Prostate gland (tissue), 2 donors: Measurements from ENCODE around the gene SGCA. TPM values are rescaled to one million over a fixed set of nuclear protein-coding genes. Genes with fewer than 3 reads are reported as not detected.

ENCODE experiments used
- DNase-seq: peaks from one replicate; pipeline ENCODE4 v3.0.0-alpha.2; 2019; ENCODE audit warnings: low spot score
- H3K27ac ChIP-seq, 2 donors: fragments of 200-600 bp; sonication (generic); 2 replicates each; pipeline ENCODE4 v1.5.1; 2017 to 2019
- H3K27me3 ChIP-seq: fragments of 200-600 bp; sonication (generic); replicated peaks from 2 replicates; pipeline ENCODE4 v1.5.1; 2019; ENCODE audit not compliant: insufficient read depth
- H3K36me3 ChIP-seq, 2 donors: fragments of 200-600 bp; sonication (generic); 1 replicate in 1 of 2; 2 replicates in 1 of 2; pipeline versions ENCODE4 v1.5.1 to v1.8.1; 2017 to 2019
- H3K4me1 ChIP-seq: fragments of 200-600 bp; sonication (generic); replicated peaks from 2 replicates; pipeline ENCODE4 v1.5.1; 2019
- H3K4me3 ChIP-seq, 2 donors: fragments of 200-600 bp; sonication (generic); 2 replicates each; pipeline ENCODE4 v1.5.1; 2017 to 2019
- H3K9me3 ChIP-seq: fragments of 200-600 bp; sonication (generic); 2 replicates; pipeline ENCODE4 v1.5.1; 2017
- POLR2A ChIP-seq: fragments of 450-650 bp; IDR thresholded peaks from one replicate; pipeline ENCODE4 v1.6.1; 2016; ENCODE audit warnings: antibody characterized with exemption, mild to moderate bottlenecking
- POLR2AphosphoS5 ChIP-seq: sonication (generic); formaldehyde crosslinking; IDR thresholded peaks from one replicate; pipeline ENCODE4 v1.6.1; 2017; ENCODE audit warnings: antibody characterized with exemption
- WGBS: methylation state at CpG from one replicate; pipeline ENCODE4 v1.1.5; 2018; 5-methylcytosine and 5-hydroxymethylcytosine counted together
- intact Hi-C: fragments of 100-400 bp; cut with DNase I; formaldehyde crosslinking; loops from one replicate; pipeline ENCODE4 v1.14.2; 2022
- total RNA-seq, 2 donors: library from RNA; depleted of rRNA; stranded (reverse); fragments of >200 nt; gene quantifications; one replicate each; pipeline ENCODE4 v1.1.0, GENCODE V29; 2016
- TF ChIP-seq, protein P1 (sequence below), 4 experiments: fragments of 200-600 bp in 2 of 4; fragments of 450-650 bp in 2 of 4; sonication (generic) in 2 of 4; IDR thresholded peaks; 1 replicate in 3 of 4; 2 replicates in 1 of 4; pipeline ENCODE4 v1.5.1; 2016 to 2019; ENCODE audit warnings: antibody characterized with exemption in 4 of 4, mild to moderate bottlenecking in 2 of 4, moderate library complexity in 2 of 4

Gene SGCA
- total RNA-seq, 2 donors from 2014 or later: 13.9 to 19.4 TPM

DNA sequence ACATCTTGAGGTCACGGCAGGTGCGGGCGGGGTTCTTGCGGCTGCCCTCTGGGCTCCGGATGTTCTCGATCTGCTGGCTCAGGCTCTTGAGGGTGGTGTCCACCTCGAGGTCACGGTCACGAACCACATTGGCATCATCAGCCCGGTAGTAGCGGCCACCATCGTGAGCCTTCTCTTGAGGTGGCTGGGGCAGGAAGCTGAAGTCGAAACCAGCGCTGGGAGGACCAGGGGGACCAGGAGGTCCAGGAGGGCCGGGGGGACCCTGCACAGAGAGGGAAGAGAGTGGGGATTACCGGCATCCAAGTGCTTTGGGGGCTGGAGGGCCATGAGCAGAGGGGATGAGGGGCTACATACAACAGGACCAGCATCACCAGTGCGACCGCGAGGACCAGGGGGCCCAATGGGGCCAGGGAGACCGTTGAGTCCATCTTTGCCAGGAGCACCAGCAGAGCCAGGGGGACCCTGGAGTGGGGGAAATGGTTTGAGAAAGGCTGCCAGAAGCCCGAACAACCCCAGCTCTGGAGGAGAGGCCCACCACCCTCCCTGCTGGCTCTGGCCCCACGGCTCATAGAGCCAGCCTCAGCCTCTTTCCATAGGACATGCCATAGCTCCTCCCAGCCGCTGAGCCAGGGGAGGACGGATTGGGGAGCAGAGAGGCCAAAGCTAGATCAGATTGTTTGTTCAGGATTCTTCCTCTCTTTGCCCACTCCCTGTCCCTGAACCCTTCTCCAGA is 21.0 kb downstream of the SGCA start:
- 81% methylated on average over 24 of the region's 24 CpGs for WGBS
- DNase-seq: no peak
- intact Hi-C loops: no loop called here
- H3K9me3 ChIP-seq: no peaks in the 10 kb centered on the region
- peaks cover 0 to 6% of the 10 kb centered on the region in 2 donors for H3K36me3 ChIP-seq
- H3K27ac ChIP-seq: peak overlapping the region in 1 of 2 donors; percentile 33
- no peaks in the 10 kb centered on the region for H3K4me1 ChIP-seq
- H3K27me3 ChIP-seq: no peaks in the 10 kb centered on the region
- H3K4me3 ChIP-seq: no peak overlapping the region
- no peak for TF ChIP-seq POLR2AphosphoS5
- TF ChIP-seq POLR2A: no peak
- TF ChIP-seq, protein P1, sequence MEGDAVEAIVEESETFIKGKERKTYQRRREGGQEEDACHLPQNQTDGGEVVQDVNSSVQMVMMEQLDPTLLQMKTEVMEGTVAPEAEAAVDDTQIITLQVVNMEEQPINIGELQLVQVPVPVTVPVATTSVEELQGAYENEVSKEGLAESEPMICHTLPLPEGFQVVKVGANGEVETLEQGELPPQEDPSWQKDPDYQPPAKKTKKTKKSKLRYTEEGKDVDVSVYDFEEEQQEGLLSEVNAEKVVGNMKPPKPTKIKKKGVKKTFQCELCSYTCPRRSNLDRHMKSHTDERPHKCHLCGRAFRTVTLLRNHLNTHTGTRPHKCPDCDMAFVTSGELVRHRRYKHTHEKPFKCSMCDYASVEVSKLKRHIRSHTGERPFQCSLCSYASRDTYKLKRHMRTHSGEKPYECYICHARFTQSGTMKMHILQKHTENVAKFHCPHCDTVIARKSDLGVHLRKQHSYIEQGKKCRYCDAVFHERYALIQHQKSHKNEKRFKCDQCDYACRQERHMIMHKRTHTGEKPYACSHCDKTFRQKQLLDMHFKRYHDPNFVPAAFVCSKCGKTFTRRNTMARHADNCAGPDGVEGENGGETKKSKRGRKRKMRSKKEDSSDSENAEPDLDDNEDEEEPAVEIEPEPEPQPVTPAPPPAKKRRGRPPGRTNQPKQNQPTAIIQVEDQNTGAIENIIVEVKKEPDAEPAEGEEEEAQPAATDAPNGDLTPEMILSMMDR (IDR thresholded peaks at IDR 0.05): no peak

GRCh38 chr17:50187394-50187725 is 21.6 kb downstream of the SGCA start:
- Histone ChIP-seq H3K4me3 (no peak overlapping the region), H3K27me3 (no peaks in the 10 kb centered on the region), H3K36me3 (peaks cover 0 to 6% of the 10 kb centered on the region in 2 donors), H3K4me1 (no peaks in the 10 kb centered on the region), H3K27ac (peak overlapping the region in 1 of 2 donors; percentile 33), H3K9me3 (no peaks in the 10 kb centered on the region)
- TF ChIP-seq POLR2A (no peak), POLR2AphosphoS5 (no peak)
- TF ChIP-seq, protein P1 (IDR thresholded peaks at IDR 0.05): no peak
- no peak for DNase-seq
- intact Hi-C loops: no loop called here
- 79% methylated on average over 4 of the region's 4 CpGs for WGBS

- Histone ChIP-seq H3K27me3 (no peaks in the 10 kb centered on the region), H3K4me1 (no peaks in the 10 kb centered on the region), H3K9me3 (no peaks in the 10 kb centered on the region), H3K4me3 (no peak overlapping the region), H3K27ac (peak overlapping the region in 1 of 2 donors; percentile 33), H3K36me3 (peaks cover 0 to 6% of the 10 kb centered on the region in 2 donors)
- TF ChIP-seq POLR2AphosphoS5 (no peak), POLR2A (no peak)
- TF ChIP-seq, protein P1 (IDR thresholded peaks at IDR 0.05): no peak
- 71% methylated on average over 17 of the region's 17 CpGs for WGBS
- no peak for DNase-seq
- intact Hi-C loops: no loop called here
Observed at GRCh38 chr17:50187751-50188530, 22.1 kb downstream of the SGCA start.

DNA sequence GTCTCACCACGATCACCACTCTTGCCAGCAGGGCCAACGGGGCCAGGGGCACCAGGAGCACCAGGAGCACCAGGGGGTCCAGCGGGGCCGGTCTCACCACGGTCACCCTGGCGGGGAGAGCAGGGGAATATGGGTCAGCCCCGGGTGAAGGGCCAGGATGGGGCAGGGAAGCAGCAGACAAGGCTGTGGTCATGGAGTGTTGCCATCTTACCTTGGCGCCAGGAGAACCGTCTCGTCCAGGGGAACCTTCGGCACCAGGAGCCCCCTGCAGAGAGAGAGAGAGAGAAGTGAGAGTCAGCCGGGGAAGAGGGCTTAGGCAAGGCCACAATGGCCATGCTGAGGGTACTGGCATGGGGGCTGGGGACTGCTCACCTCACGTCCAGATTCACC is 22.7 kb downstream of the SGCA start:
- intact Hi-C loops: no loop called here
- Histone ChIP-seq H3K4me3 (no peak overlapping the region), H3K9me3 (no peaks in the 10 kb centered on the region), H3K27me3 (no peaks in the 10 kb centered on the region), H3K36me3 (peaks cover 0 to 6% of the 10 kb centered on the region in 2 donors), H3K27ac (peak overlapping the region; percentile 33 to 36), H3K4me1 (no peaks in the 10 kb centered on the region)
- DNase-seq: no peak
- TF ChIP-seq, protein P1 (IDR thresholded peaks at IDR 0.05): no peak
- TF ChIP-seq POLR2A (no peak), POLR2AphosphoS5 (no peak)
- WGBS: 81% methylated on average over 8 of the region's 13 CpGs
